RCC 7860 (cell line): Measurements from ENCODE around the gene DSP.

Experiments used
- DNase-seq: peaks from one replicate; pipeline ENCODE4 v3.0.0-alpha.2; 2015; ENCODE audit warnings: low spot score
- FAIRE-seq: peaks from 2 replicates; lab custom pipeline; 2012; peaks lifted over from hg19 to GRCh38; lab: Jason Lieb, UNC

The DSP gene

DNA sequence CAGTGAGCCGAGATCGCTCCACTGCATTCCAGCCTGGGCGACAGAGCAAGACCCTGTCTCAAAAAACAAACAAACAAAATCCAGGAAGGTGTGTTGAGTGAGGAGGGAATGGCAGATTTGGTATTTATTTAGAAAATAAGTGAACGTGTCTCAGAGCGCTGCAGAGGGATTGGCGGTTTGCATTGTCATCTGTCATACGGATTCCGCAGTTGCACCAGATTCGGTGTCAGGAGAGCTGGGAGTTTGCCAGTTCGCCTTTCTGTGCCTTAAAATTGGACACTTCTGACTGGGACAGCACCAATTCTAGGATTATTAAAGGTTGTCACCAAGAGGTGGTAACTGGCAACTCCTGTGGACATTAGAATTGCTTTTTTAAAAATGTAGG, 49.4 kb downstream of the DSP start:
- no peak for FAIRE-seq

DNA sequence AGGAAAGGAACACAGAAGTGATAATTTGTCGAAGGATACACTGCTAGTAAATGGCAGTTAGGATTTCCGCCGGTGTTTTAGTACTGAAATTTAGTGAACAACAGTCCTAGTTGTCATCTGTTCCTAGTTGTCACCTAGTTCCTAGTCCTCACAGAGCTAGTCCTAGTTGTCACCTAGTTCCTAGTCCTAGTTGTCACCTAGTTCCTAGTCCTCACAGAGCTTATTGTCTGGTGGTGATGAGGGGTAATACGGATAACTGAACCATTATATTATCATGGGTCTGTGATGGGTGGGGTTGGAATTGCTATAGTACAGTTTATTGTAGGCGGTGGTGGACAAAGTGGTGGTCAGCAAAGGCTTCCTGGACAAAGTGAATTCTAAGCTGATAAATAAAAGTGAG, 50.3 kb downstream of the DSP start:
- DNase-seq (no peak), FAIRE-seq (no peak)

More for the DNA sequence above, 49.4 kb downstream of the DSP start:
- DNase-seq, result no peak

DNA sequence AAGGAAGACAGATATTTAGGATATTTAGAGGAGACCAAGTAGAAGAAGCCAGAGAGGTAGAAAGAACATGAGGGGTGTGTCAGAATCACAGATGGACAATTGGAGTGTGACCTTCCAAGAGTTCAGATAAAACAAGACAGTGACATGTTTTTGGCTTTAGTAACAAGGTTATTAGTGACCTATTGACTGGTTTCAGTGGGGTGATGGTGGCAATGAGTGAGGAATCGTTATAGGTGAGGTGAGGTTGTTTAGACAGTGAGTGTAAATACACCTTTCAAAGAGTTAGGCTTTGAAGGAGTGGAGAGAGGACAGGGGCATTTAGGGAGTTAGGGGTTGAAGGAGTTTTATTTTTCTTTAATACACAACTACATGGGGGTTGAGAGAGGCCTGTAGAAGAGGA, 51.8 kb downstream of the DSP start:
- DNase-seq (no peak), FAIRE-seq (no peak)

DNA sequence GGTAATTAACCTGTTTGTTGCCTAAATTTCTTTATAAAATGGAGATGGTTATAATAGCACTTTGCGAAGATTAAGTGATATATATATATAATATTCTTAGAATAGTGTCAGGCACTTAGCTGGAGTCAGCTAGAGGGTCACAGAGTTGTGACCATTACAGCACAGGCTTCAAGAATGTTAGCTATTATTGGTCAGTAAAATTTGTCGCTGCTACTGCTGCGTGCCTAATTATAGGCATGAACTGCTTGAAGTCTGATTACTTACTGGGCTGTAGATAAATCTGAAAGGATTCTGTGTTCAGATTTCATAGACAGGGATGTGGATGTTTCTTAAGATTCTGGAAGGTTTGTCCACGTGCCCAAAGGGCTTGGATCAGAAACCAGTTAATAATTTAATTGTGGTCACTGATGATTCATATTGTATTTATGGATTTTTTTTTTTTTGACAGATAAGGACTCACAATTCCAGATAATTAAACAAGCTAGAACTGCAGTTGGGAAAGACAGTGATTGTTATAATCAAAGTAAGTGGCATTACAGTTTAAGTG, 53.2 kb downstream of the DSP start:
- peak; percentile 59 for FAIRE-seq

DNA sequence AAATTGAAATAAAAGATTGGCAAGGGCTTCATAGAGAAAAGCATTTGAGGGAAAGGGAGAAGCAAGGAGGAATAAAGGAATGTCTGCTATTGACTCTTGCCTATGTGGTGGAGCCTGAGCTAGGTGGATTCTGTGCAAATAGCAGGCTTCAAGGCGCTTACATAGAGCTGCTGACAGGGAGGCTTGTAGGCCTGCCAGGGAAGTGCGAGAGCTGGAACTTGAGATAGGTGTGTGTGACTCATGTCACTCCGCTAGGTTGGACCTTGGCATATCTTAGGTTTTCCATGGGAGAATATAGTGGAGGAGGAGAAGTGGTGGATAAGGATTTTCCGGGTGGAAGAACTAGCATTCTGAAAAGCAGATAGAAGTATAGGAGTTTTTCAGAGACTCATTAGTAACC, 62.5 kb downstream of the DSP start:
- no peak for FAIRE-seq
- DNase-seq, result no peak

More for the DNA sequence above, 53.2 kb downstream of the DSP start:
- no peak for DNase-seq

DNA sequence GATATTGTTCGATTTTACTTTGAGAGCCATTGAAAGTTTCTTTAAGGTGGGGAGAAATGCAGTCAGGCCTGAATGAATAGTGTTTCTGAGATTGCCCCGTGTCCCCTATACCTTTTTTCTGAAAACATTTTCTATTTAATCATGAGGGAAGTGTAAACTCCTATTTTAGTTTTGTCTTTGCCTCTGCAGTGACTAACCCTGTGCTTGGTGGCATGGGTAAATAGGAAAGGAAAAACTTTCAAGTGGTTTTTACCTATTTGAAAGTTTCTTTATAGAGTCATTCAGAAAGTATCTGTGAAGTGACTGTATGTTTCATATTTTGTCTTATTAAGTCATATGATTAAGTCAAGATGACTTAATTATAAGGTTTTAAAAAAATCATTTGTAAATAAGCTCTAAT, 63.0 kb downstream of the DSP start:
- DNase-seq (no peak), FAIRE-seq (no peak)

DNA sequence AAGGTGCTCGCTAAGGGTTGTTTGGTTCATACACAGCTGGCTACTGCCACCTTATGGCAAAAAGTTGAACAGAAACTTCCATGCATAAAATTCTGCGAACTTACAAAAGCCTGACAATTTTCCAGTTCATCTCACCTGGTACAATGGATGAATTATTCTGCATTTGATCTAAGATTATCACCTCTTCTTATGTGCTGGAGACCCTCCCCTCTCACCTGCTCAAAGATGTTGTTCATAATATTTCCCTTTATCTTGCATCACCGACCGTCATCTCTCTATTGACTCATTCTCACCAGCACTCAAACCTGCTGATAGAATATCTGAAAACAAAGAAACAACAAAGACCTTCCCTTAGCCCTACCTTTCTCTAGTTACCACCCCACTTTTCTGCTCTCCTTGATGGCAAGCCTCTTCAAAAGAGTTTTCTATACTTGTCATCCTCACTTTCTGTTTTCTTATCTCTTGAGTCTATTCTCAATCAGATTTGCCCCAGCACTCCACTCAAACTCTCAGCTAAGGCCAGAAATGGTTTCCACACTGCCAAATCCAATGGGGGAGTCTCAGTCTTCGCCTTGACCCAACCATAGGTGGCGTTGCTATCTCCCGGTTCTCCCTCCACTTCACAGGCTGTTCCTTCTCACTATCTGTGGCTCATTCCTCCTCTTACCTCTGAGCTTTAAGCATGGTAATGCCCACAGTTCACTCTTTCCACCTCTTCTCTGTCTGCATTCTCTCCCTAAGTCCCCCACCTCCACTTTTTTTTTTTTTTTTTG, 74.3 kb downstream of the DSP start:
- FAIRE-seq, result no peak
- peak; percentile 12 for DNase-seq

DNA sequence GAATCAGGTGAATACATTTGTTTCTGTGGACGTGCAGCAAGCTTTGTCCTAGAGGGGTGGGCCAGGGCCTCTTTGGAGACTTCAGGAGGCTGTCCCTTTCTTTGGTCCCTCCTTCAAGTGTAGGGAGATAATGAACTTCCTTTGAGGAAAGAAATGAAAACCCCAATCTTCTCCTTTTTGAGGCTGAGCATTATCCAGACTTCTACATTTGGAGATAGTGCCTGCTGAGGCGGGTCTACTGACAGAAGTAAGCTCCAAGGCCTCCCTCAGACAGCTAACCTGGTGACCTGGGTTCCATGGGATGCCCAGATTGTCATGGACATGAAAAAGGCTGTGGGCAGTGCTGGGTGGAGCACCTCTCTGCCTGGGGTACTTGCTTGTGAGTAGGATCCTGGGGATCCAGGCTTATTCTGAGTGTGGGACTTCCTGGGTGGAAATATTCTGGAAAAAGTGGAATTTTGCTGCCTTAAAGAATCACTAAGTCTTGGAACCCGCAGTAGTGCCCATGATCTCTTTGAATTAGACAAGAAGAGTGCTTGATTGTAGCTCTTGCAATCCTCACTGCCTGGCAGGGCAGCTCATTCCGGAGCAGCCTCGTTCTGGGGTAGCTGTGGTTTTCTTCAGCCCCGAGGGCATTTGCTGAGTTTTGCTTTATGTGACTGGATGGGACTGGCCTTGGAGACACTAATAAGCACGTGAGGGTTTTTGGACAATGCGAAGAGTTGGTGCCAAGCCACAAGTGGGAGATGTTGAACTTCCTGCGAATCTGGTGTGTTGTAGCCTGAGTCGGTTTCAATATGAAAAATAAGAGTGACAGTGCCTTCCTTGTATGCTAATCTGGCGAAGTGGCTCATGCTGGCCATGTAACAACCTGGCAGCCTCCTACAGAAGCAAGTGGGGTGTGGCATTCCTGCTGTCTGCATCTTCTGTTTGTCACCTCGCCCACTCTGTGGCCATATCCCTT, 76.6 kb downstream of the DSP start:
- no peak for DNase-seq
- FAIRE-seq, result no peak

DNA sequence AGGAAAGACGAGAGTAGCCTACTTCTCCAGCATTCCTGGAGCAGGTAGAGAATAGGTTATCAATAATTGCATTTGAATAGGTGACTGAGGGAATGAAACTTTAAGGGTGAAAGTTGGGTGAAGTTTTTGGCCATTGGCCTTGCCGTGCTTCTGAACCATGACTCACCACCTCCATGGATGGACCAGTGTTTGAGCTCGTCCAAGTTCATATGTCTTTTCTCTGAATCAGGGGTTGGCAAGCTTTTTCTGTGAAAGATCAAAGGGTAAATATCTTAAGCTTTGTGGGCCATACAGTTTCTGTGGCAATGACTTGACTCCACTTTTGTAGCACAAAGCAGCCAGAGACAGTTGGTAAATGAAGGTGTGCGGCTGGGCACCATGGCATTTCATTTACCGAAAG, 80.3 kb downstream of the DSP start:
- DNase-seq (no peak), FAIRE-seq (no peak)

DNA sequence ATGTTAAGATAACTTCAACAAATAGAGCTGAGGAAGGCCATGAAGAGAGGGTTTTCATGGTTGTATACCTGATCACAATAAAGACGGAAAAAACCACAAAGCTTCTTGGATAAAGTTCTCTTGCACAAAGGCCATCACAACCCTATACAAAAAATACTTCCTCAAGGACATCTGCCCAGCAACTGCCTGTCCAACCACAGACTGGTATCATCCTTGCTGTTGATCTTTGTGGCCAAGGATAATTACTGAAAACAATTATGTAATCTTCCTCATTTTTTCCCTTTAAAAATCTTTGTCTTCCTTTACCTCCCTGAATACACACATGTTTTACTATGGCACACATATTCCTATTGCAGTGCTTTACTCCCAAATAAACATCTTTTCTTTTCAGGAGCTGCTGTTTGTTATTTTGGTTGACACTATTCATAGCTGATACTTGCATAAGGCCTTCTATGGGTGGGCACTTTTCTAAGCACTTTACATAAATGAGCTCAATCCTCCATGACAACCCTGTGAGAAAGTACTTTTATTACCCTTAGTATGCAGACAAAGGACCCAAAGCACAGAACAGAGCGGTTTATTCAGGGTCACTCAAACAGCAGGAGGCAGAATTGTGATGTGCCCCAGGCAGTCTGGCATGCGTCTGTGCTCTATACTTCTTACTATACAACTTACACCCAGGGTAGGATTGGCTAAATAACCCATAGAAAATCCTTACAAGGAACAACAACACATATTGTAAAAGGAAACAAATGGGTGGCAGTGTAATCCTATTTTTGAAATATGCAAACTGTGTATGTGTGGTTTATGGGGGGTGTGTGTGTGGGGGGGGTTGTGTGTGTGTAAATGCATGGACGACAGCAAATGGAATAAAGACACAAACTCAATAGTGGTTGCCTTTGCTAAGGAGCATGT, 83.6 kb downstream of the DSP start:
- DNase-seq, result no peak
- FAIRE-seq, result no peak

DNA sequence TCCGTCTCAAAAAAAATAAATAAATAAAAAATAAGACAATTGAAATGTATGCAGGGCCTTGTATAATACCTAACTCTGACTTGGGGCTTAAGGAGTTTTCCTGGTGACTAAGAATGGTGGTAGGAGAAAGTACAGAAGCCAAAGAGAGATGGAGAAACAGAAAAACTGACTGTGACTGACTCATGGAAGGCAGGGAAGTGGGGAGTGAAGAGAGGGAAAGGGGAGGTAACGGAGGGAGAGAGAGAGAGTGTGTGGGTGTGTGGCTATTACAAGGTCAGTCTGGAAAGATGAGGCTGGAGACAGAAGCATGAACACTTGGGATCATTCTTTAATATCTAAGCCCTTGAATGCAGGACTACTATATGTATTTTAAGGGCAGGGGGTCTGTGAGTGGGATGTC, 87.0 kb downstream of the DSP start:
- DNase-seq (no peak), FAIRE-seq (no peak)

DNA sequence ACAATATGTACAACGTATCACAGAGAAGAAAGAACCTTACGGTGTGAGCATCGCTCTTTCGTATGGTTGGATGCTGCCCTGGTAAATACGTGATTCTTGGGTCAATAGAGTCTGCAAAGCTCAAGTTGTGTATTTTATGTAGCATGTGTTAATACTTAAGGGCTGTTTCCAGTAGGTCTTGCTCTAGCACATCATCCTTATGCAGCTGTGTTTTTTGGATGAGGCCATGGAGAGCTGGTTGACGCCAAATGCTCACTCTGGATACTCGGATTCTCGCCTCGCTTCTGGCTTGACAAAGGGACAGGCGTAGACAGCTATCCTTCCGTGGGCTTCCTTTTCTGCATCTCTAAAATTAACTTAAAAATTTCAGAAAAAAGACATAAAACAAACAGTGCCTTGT, 87.4 kb downstream of the DSP start:
- FAIRE-seq, result no peak
- no peak for DNase-seq

DNA sequence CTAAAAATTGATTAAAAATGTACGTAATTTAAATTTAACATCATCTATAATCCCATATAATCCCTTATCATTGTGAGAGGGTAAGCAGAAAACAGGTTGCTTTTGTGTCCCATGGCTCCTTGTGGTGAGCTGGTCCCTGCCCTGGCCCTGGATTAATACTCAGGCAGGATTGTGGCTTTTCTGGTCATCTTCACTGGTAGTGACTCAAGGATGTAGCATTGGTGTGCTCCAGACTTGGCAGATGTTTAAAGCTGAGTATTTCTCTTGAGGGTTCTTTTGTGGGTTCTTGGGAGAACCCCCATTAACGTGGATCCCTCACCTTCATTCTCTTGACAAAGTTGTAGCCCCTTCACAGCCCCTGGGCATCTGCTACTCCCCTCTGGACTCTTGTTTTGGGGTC, 87.8 kb downstream of the DSP start:
- no peak for FAIRE-seq
- no peak for DNase-seq

DNA sequence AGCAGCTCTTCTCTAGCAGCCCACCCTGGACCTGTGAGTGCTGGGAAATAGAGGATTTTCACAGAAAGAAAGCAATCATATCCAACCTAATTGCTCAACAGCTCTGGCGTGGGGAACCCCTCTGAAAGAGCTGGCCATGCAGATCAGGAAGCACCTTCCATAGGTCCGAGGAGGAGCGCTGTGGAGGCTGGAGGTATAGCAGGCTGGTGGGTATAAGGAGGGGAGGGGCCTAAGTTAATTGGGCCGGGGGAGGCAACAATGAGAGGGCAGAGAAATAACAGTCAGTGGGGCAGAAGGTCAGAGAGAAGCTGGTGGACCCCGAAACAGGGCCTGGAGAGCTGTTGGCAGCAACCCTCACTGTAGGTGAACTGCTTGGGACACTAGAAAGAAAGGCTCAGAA, 89.3 kb downstream of the DSP start:
- FAIRE-seq (no peak), DNase-seq (no peak)

DNA sequence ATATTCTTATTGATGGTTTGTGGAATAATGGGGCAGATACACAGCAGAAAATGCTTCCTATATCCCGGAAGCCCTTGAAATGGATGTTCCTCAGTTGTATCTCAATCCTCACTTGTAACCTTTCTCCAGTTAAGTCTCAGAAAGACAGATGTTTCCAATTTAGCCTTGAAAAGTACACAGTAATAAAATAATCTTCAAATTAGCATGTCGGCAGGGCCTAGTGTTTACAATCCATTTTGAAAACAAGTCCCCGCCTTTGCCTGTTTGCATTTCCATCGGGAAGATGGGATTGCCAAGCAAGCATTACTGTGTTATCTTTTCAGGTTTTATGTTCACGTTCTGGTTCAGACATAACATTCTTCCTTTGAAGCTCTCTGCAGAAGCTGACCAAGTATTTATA, 90.0 kb downstream of the DSP start:
- DNase-seq (no peak), FAIRE-seq (no peak)

DNA sequence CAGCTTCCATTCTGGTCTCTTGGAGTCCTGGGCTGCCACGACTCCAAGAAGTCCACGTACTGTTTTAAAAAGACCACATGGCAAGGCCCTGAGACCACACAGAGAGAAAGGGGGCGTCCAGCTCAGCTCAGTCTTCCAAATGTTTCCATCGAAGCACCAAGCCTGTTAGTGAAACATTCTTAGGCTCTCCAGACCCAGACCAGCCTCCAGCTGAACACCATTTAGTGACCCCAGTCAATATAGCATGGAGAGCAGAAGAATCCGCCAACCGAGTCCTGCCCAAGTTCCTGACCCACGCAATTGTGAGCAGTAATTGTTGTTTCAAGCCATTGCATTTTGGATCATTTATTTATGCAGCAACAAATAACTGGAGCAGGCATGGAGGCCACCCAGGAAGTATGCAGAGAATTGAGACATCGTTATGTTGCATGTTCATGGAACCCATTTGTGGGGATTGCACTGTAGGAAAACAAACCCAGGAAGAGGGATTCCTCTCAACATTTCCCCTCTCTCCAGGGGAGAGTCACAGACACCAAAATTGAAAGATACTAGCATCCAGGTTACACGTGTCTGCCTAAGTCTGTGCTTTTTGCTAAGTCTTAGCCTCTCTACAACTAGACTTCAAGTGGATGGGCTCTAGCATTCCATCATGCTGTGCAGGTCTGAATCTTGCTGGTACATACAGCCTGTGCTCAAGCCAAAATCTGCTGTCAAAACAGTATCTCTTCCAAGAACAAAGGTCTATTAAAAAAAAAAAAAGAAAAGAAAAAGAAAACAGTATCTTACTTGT, 91.2 kb downstream of the DSP start:
- no peak for FAIRE-seq
- DNase-seq, result no peak

DNA sequence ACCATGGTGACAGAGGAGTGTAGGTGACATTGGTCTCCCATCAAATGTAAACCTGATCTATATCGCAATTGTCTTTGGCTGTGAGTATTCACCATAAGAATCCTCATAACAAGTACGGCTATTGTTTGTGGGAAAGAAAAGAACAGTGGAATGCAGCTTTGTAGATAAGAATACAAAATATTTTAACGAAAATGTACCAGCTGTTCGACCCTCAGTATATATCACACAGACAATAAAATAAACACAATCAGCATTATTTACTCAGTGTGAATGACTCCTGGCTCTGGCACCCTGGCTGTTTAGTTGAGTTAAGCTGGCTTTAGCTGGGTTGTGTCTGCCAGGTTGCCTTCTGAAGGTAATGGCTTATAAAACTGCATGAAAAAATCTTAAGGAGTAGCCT, 91.9 kb downstream of the DSP start:
- no peak for DNase-seq
- no peak for FAIRE-seq

DNA sequence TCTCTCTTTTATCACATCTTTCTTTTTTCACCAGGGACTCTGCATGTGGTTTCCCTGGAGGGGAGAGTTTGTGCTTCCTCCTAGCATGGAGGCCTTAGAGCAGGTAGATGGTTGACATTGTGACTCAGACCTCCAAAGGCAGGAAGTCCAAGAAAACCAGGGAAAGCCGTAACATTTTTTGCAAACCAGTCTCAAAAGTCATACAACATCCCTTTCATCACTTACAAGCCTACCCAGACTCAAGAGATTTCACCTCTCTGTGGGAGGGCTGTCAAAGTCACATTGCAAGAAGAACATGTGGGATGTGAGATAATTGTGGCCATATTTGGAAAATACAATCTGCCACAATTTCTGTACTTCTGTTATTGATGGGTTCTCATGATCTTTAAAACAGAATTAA, 94.7 kb downstream of the DSP start:
- DNase-seq (peak; percentile 8), FAIRE-seq (no peak)
